BLaER1 treated with 17β-estradiol and CSF1 and Interleukin-3, amounts not matched to agents 10 nM and 100 nM (cell line): ENCODE results near the gene SLCO4A1.
A peak's percentile ranks its signal among the peaks of the same experiment; 100 is the strongest.

Source experiments
- H3K27ac ChIP-seq, 11 experiments: shearing (Covaris generic); formaldehyde crosslinking; 2 replicates each; pipeline ENCODE4 v1.8.1; 2022
- H3K27me3 ChIP-seq, 11 experiments: shearing (Covaris generic); formaldehyde crosslinking; 2 replicates each; pipeline ENCODE4 v1.8.1; 2022
- H3K36me3 ChIP-seq, 11 experiments: shearing (Covaris generic); formaldehyde crosslinking; 2 replicates each; pipeline ENCODE4 v1.8.1; 2022
- H3K4me1 ChIP-seq, 10 experiments: shearing (Covaris generic); formaldehyde crosslinking; 2 replicates each; pipeline ENCODE4 v1.8.1; 2022
- H3K4me2 ChIP-seq, 11 experiments: shearing (Covaris generic); formaldehyde crosslinking; 2 replicates each; pipeline ENCODE4 v1.8.1; 2022
- H3K4me3 ChIP-seq, 10 experiments: shearing (Covaris generic); formaldehyde crosslinking; 2 replicates each; pipeline ENCODE4 v1.8.1; 2022
- H3K9ac ChIP-seq, 11 experiments: shearing (Covaris generic); formaldehyde crosslinking; 2 replicates each; pipeline ENCODE4 v1.8.1; 2022
- H3K9me3 ChIP-seq, 11 experiments: shearing (Covaris generic); formaldehyde crosslinking; replicated peaks in 1 of 11; 2 replicates each; pipeline ENCODE4 v1.8.1; 2022
- H4K20me1 ChIP-seq, 11 experiments: shearing (Covaris generic); formaldehyde crosslinking; 2 replicates each; pipeline ENCODE4 v1.8.1; 2022
- Cebpa-rat ChIP-seq, 11 experiments: shearing (Covaris generic); IDR thresholded peaks; 2 replicates each; pipeline ENCODE4 v1.8.1; 2022

Gene SLCO4A1

GRCh38 chr20:62692176-62692575, 49.9 kb downstream of the SLCO4A1 start:
- Histone ChIP-seq H3K27ac (peak overlapping the region in 4 of 11 experiments; percentile 25 to 52 (median 44); a peak in 5 of 22 replicates), H3K9ac (peak overlapping the region in 4 of 11 experiments; percentile 26 to 50 (median 42); a peak in 6 of 22 replicates), H3K9me3 (no peaks in the 10 kb centered on the region), H3K4me1 (peaks cover 66 to 97% (median 85%) of the 10 kb centered on the region in 10 experiments), H3K27me3 (peaks cover 0 to 56% (median 0%) of the 10 kb centered on the region in 11 experiments; a peak in 9 of 22 replicates), H3K4me3 (no peak overlapping the region; a peak in 1 of 20 replicates), H4K20me1 (peaks cover 0 to 11% (median 0%) of the 10 kb centered on the region in 11 experiments; a peak in 2 of 22 replicates), H3K36me3 (no peaks in the 10 kb centered on the region), H3K4me2 (peak overlapping the region; percentile 64 to 98 (median 86); a peak in 21 of 22 replicates)
- TF ChIP-seq Cebpa-rat (IDR thresholded peaks at IDR 0.05): no peak

- Histone ChIP-seq H3K27me3 (peaks cover 0 to 56% (median 0%) of the 10 kb centered on the region in 11 experiments; a peak in 9 of 22 replicates), H3K36me3 (no peaks in the 10 kb centered on the region), H4K20me1 (peaks cover 0 to 11% (median 0%) of the 10 kb centered on the region in 11 experiments; a peak in 2 of 22 replicates), H3K4me2 (peak overlapping the region; percentile 48 to 98 (median 86); a peak in 21 of 22 replicates), H3K4me1 (peaks cover 61 to 97% (median 85%) of the 10 kb centered on the region in 10 experiments), H3K4me3 (no peak overlapping the region), H3K9ac (no peak overlapping the region), H3K9me3 (no peaks in the 10 kb centered on the region), H3K27ac (no peak overlapping the region)
- TF ChIP-seq Cebpa-rat (IDR thresholded peaks at IDR 0.05): no peak
These were observed 50.7 kb downstream of the SLCO4A1 start for GRCh38 chr20:62692801-62693523.

- H3K9ac ChIP-seq: no peak overlapping the region
- no peak overlapping the region for H3K27ac ChIP-seq
- peaks cover 0 to 5% (median 0%) of the 10 kb centered on the region in 11 experiments; a peak in 2 of 22 replicates for H4K20me1 ChIP-seq
- peaks cover 55 to 97% (median 82%) of the 10 kb centered on the region in 10 experiments for H3K4me1 ChIP-seq
- no peaks in the 10 kb centered on the region for H3K9me3 ChIP-seq
- TF ChIP-seq Cebpa-rat (IDR thresholded peaks at IDR 0.05): no peak
- peak overlapping the region; percentile 48 to 98 (median 86); a peak in 20 of 22 replicates for H3K4me2 ChIP-seq
- H3K27me3 ChIP-seq: peaks cover 0 to 56% (median 0%) of the 10 kb centered on the region in 11 experiments; a peak in 9 of 22 replicates
- no peak overlapping the region for H3K4me3 ChIP-seq
- no peaks in the 10 kb centered on the region for H3K36me3 ChIP-seq
These were observed 51.2 kb downstream of the SLCO4A1 start for GRCh38 chr20:62693524-62693922.

- TF ChIP-seq Cebpa-rat (IDR thresholded peaks at IDR 0.05): no peak
- Histone ChIP-seq H3K9ac (no peak overlapping the region), H3K36me3 (no peaks in the 10 kb centered on the region), H3K4me1 (peaks cover 49 to 94% (median 76%) of the 10 kb centered on the region in 10 experiments), H3K4me2 (peak overlapping the region in 8 of 11 experiments; percentile 3 to 98 (median 88); a peak in 10 of 22 replicates), H3K27ac (no peak overlapping the region), H4K20me1 (no peaks in the 10 kb centered on the region), H3K4me3 (no peak overlapping the region), H3K27me3 (peaks cover 0 to 54% (median 0%) of the 10 kb centered on the region in 11 experiments; a peak in 9 of 22 replicates), H3K9me3 (no peaks in the 10 kb centered on the region)
These were observed 51.8 kb downstream of the SLCO4A1 start for GRCh38 chr20:62694106-62694505.

GRCh38 chr20:62694868-62695267, 52.6 kb downstream of the SLCO4A1 start:
- H3K27me3 ChIP-seq: peaks cover 0 to 46% (median 0%) of the 10 kb centered on the region in 11 experiments; a peak in 9 of 22 replicates
- TF ChIP-seq Cebpa-rat (IDR thresholded peaks at IDR 0.05): no peak
- H3K36me3 ChIP-seq: no peaks in the 10 kb centered on the region

GRCh38 chr20:62695448-62696414, 53.4 kb downstream of the SLCO4A1 start:
- peaks cover 0 to 38% (median 0%) of the 10 kb centered on the region in 11 experiments; a peak in 7 of 22 replicates for H3K27me3 ChIP-seq
- no peaks in the 10 kb centered on the region for H3K9me3 ChIP-seq
- H3K27ac ChIP-seq: no peak overlapping the region
- no peak overlapping the region for H3K4me3 ChIP-seq
- no peaks in the 10 kb centered on the region for H4K20me1 ChIP-seq
- peaks cover 33 to 78% (median 59%) of the 10 kb centered on the region in 10 experiments for H3K4me1 ChIP-seq
- H3K36me3 ChIP-seq: no peaks in the 10 kb centered on the region
- peak overlapping the region in 3 of 11 experiments; percentile 86 to 98 (median 93); a peak in 7 of 22 replicates for H3K4me2 ChIP-seq
- no peak for TF ChIP-seq Cebpa-rat (IDR thresholded peaks at IDR 0.05)
- no peak overlapping the region for H3K9ac ChIP-seq

More at GRCh38 chr20:62694868-62695267, 52.6 kb downstream of the SLCO4A1 start:
- Histone ChIP-seq H3K27ac (no peak overlapping the region), H3K9ac (no peak overlapping the region), H4K20me1 (no peaks in the 10 kb centered on the region), H3K4me2 (peak overlapping the region in 7 of 11 experiments; percentile 20 to 98 (median 90); a peak in 11 of 22 replicates), H3K4me3 (no peak overlapping the region), H3K9me3 (no peaks in the 10 kb centered on the region), H3K4me1 (peaks cover 42 to 86% (median 68%) of the 10 kb centered on the region in 10 experiments)

GRCh38 chr20:62696434-62696957, 54.2 kb downstream of the SLCO4A1 start:
- no peak for TF ChIP-seq Cebpa-rat (IDR thresholded peaks at IDR 0.05)

GRCh38 chr20:62696989-62697388, 54.7 kb downstream of the SLCO4A1 start:
- H3K9ac ChIP-seq: no peak overlapping the region
- no peaks in the 10 kb centered on the region for H3K9me3 ChIP-seq
- no peaks in the 10 kb centered on the region for H4K20me1 ChIP-seq
- no peak overlapping the region for H3K4me3 ChIP-seq
- no peak for TF ChIP-seq Cebpa-rat (IDR thresholded peaks at IDR 0.05)
- H3K27ac ChIP-seq: no peak overlapping the region
- H3K36me3 ChIP-seq: no peaks in the 10 kb centered on the region
- peaks cover 0 to 25% (median 0%) of the 10 kb centered on the region in 11 experiments; a peak in 7 of 22 replicates for H3K27me3 ChIP-seq
- H3K4me1 ChIP-seq: peaks cover 20 to 65% (median 47%) of the 10 kb centered on the region in 10 experiments
- peak overlapping the region; percentile 10 to 70 (median 52); a peak in 19 of 22 replicates for H3K4me2 ChIP-seq

More at GRCh38 chr20:62696434-62696957, 54.2 kb downstream of the SLCO4A1 start:
- no peaks in the 10 kb centered on the region for H3K36me3 ChIP-seq
- H3K9me3 ChIP-seq: no peaks in the 10 kb centered on the region
- peaks cover 0 to 30% (median 0%) of the 10 kb centered on the region in 11 experiments; a peak in 7 of 22 replicates for H3K27me3 ChIP-seq
- H4K20me1 ChIP-seq: no peaks in the 10 kb centered on the region
- H3K4me3 ChIP-seq: no peak overlapping the region
- H3K4me1 ChIP-seq: peaks cover 25 to 70% (median 52%) of the 10 kb centered on the region in 10 experiments
- H3K27ac ChIP-seq: no peak overlapping the region
- H3K9ac ChIP-seq: no peak overlapping the region
- peak overlapping the region in 3 of 11 experiments; percentile 7 to 62 (median 50); a peak in 2 of 22 replicates for H3K4me2 ChIP-seq
